ENCODE measurements around the gene DHX16.

DNA sequence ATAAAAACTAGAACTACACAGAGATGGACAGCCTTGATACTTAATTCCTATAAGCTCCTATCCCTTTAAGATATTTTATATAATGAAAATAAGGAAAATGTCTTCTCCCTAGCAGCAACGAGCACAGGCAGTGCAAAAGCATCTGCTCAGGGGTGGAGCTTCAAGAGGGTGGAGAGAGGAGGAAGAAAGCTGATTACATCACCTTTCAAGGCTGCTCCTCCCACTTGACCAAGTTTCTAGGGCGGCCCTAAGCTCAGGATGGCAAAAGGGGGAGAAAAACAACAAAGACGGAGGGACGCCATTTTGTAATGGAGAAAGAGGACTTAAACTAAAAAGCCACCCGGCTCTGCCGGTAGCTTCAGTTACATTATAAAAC lies 58.0 kb downstream of the DHX16 start:
- TF ChIP-seq, protein P1, sequence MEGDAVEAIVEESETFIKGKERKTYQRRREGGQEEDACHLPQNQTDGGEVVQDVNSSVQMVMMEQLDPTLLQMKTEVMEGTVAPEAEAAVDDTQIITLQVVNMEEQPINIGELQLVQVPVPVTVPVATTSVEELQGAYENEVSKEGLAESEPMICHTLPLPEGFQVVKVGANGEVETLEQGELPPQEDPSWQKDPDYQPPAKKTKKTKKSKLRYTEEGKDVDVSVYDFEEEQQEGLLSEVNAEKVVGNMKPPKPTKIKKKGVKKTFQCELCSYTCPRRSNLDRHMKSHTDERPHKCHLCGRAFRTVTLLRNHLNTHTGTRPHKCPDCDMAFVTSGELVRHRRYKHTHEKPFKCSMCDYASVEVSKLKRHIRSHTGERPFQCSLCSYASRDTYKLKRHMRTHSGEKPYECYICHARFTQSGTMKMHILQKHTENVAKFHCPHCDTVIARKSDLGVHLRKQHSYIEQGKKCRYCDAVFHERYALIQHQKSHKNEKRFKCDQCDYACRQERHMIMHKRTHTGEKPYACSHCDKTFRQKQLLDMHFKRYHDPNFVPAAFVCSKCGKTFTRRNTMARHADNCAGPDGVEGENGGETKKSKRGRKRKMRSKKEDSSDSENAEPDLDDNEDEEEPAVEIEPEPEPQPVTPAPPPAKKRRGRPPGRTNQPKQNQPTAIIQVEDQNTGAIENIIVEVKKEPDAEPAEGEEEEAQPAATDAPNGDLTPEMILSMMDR (IDR thresholded peaks at IDR 0.05) = no peak
- TF ChIP-seq EZH2phosphoT487 (IDR thresholded peaks at IDR 0.05) = no peak

Data from neural progenitor cell (in vitro differentiated cells).